K562 (cell line): Measurements from ENCODE around the gene LGI4. TPM values are rescaled to one million over a fixed set of nuclear protein-coding genes. Genes with fewer than 3 reads are reported as not detected.

Experiments
- CBFA2T3 ChIP-seq: fragments of 450-650 bp; IDR thresholded peaks from 2 replicates; pipeline ENCODE4 v1.6.1; 2017
- CCAR2 ChIP-seq: fragments of 200-400 bp; formaldehyde crosslinking; IDR thresholded peaks from 2 replicates; pipeline ENCODE4 v1.6.1; 2017; ENCODE audit warnings: mild to moderate bottlenecking, low read depth, low read length
- CEBPG ChIP-seq, 3 experiments: fragments of 200-800 bp in 1 of 3; sonication (Bioruptor generic) in 1 of 3; sonication (generic) in 1 of 3; formaldehyde crosslinking in 1 of 3; IDR thresholded peaks in 2 of 3; conservative IDR thresholded peaks in 1 of 3; 2 replicates each; pipeline versions ENCODE4 v1.6.1 to v1.8.0; 2016 to 2022; ENCODE audit warnings: missing compliant biosample characterization in 2 of 3, missing genetic modification characterization in 2 of 3, mild to moderate bottlenecking in 1 of 3, missing genetic modification reagents in 1 of 3
- CSDE1 ChIP-seq, 2 experiments: fragments of 450-650 bp; IDR thresholded peaks; 2 replicates each; pipeline ENCODE4 v1.6.1; 2016; ENCODE audit warnings: mild to moderate bottlenecking in 1 of 2
- FIP1L1 ChIP-seq: fragments of 200-400 bp; formaldehyde crosslinking; IDR thresholded peaks from 2 replicates; pipeline ENCODE4 v1.6.1; 2018; ENCODE audit warnings: mild to moderate bottlenecking, low read depth, low read length; ENCODE audit not compliant: poor library complexity, severe bottlenecking
- HMG20A ChIP-seq: fragments of 450-650 bp; formaldehyde crosslinking; conservative IDR thresholded peaks from 2 replicates; pipeline ENCODE4 v1.4.0; 2020; ENCODE audit warnings: mild to moderate bottlenecking, mixed read lengths
- JUNB ChIP-seq: fragments of 450-650 bp; formaldehyde crosslinking; conservative IDR thresholded peaks from 2 replicates; pipeline ENCODE4 v1.4.0; 2020; ENCODE audit warnings: mild to moderate bottlenecking
- MECOM ChIP-seq: fragments of 250-450 bp; sonication (Bioruptor Pico); IDR thresholded peaks from 2 replicates; pipeline ENCODE4 v1.8.0; 2022; ENCODE audit warnings: inconsistent platforms
- NR2C2 ChIP-seq, 2 experiments: fragments of 200-800 bp in 1 of 2; sonication (Bioruptor generic) in 1 of 2; sonication (generic) in 1 of 2; formaldehyde crosslinking in 1 of 2; IDR thresholded peaks; 2 replicates each; pipeline versions ENCODE4 v1.6.1 to v1.8.0; 2016 to 2022; ENCODE audit warnings: mild to moderate bottlenecking in 1 of 2, missing compliant biosample characterization in 1 of 2, missing genetic modification characterization in 1 of 2, missing genetic modification reagents in 1 of 2
- PHB ChIP-seq: fragments of 250-450 bp; sonication (Bioruptor Pico); IDR thresholded peaks from 2 replicates; pipeline ENCODE4 v1.5.0; 2021
- POLR2H ChIP-seq: IDR thresholded peaks from 2 replicates; pipeline ENCODE4 v1.6.1; 2016; ENCODE audit warnings: missing genetic modification characterization, low read depth, mild to moderate bottlenecking, control low read depth, missing compliant biosample characterization, moderate library complexity
- RBM15 ChIP-seq: fragments of 200-400 bp; formaldehyde crosslinking; IDR thresholded peaks from 2 replicates; pipeline ENCODE4 v1.6.1; 2018; ENCODE audit warnings: mild to moderate bottlenecking, low read length, moderate library complexity; ENCODE audit not compliant: insufficient read depth
- SLC30A9 ChIP-seq: fragments of 250-450 bp; sonication (Bioruptor Pico); IDR thresholded peaks from 2 replicates; pipeline ENCODE4 v1.8.0; 2022; ENCODE audit warnings: mild to moderate bottlenecking, moderate library complexity
- SNIP1 ChIP-seq: fragments of 450-650 bp; IDR thresholded peaks from 2 replicates; pipeline ENCODE4 v1.7.1; 2017; ENCODE audit warnings: low read depth, mild to moderate bottlenecking
- TRIM28 ChIP-seq: fragments of 450-650 bp; IDR thresholded peaks from 2 replicates; pipeline ENCODE4 v1.6.1; 2017
- ZNF23 ChIP-seq: fragments of 250-450 bp; sonication (Bioruptor Pico); IDR thresholded peaks from 2 replicates; pipeline ENCODE4 v1.4.0; 2020; ENCODE audit warnings: mild to moderate bottlenecking
- ZNF778 ChIP-seq: fragments of 450-650 bp; formaldehyde crosslinking; IDR thresholded peaks from 2 replicates; pipeline ENCODE4 v1.4.0; 2020; ENCODE audit warnings: mild to moderate bottlenecking, moderate library complexity
- polyA plus RNA-seq, 8 experiments: library from polyadenylated mRNA; depleted of rRNA in 4 of 8; stranded (reverse) in 5 of 8; unstranded in 3 of 8; fragments of >200 nt; fragmentation: Nextera tagmentation in 2 of 8; fragmentation: Illumina TruSeq in 1 of 8; extraction: Ambion mirVana in 2 of 8; extraction: Trizol in 1 of 8; gene quantifications; 2 replicates each; pipeline versions ENCODE4 v1.2.1 to v1.2.3, GENCODE V29; 2011 to 2014; ENCODE audit warnings: inconsistent platforms in 1 of 8, missing spikeins in 1 of 8
- total RNA-seq, 7 experiments: library from RNA; depleted of rRNA in 6 of 7; stranded (reverse); fragments of >200 nt in 6 of 7; fragmentation: Illumina TruSeq in 2 of 7; extraction: Trizol in 2 of 7; gene quantifications; 2 replicates each; pipeline versions ENCODE4 v1.2.1 to v1.2.3, GENCODE V29; 2011 to 2021; ENCODE audit warnings: low replicate concordance in 1 of 7
- TF ChIP-seq, protein P1 (sequence below): fragments of 250-450 bp; sonication (Bioruptor Pico); IDR thresholded peaks from 2 replicates; pipeline ENCODE4 v1.5.0; 2021; ENCODE audit warnings: mild to moderate bottlenecking, moderate library complexity
- TF ChIP-seq, protein P2 (sequence below): sonication (generic); formaldehyde crosslinking; IDR thresholded peaks from 2 replicates; pipeline ENCODE4 v1.8.0; 2023; ENCODE audit warnings: missing genetic modification reagents, mild to moderate bottlenecking, borderline replicate concordance

LGI4 gene
- total and polyA plus RNA-seq, 9 of the 15 experiments (the other 6 are each of a cell fraction or from before 2014, with no cell fraction given), result 0.14 to 0.30 (median 0.24) TPM; not detected in 4

DNA sequence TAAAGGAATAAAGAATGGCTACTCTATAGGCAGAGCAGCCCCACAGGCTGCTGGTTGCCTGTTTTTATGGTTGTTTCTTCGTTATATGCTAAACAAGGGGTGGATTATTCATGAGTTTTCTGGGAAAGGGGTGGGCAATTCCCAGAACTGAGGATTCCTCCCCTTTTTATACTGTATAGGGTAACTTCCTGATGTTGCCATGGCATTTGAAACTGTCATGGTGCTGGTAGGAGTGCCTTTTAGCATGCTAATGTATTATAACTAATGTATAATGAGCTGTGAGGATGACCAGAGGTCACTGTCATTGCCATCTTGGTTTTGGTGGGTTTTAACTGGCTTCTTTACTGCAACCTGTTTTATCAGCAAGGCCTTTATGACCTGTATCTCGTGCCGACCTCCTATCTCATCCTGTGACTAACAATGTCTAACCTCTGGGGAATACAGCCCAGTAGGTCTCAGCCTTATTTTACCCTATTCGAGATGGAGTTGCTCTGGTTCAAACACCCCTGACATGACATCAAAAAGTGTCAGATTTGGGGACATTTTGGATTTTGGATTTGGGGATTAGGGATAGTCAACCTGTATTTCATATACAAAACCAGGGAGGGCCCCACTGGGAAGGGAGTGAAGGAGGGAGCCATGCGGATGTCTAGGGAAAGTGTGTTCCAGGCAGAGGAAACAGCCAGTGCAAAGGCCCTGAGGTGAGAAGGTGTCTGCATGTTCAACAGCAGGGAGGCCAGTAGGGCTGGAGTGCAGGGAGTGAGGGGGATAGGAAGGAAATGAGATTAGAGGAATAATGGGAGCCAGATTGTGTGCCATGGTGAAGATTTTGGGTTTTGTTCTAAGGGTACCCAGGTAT, 30.6 kb upstream of the LGI4 start (continued):
- TF ChIP-seq TRIM28 (no peak), NR2C2 (CRISPR knock-in tag; IDR thresholded peaks at IDR 0.05) (no peak), NR2C2 (tag; IDR thresholded peaks at IDR 0.05) (peak; percentile 55; the same call in 1 of the 2 replicates), RBM15 (no peak), JUNB (CRISPR knock-in tag) (no peak), POLR2H (tag) (peak; percentile 39; the same call in 1 of the 2 replicates), CCAR2 (no peak), FIP1L1 (no peak), CSDE1 (IDR thresholded peaks at IDR 0.05) (no peak), PHB (CRISPR knock-in tag) (no peak), ZNF778 (no peak), ZNF23 (CRISPR knock-in tag) (no peak), CBFA2T3 (0 out of 2 replicates have a peak, but pooled peaks have one; percentile 29), SNIP1 (no peak), MECOM (CRISPR knock-in tag) (peak; percentile 94), SLC30A9 (CRISPR knock-in tag) (no peak), HMG20A (CRISPR knock-in tag) (peak; percentile 74; the same call in 1 of the 2 replicates), CEBPG (CRISPR knock-in tag; IDR thresholded peaks at IDR 0.05) (no peak), CEBPG (tag; conservative IDR thresholded peaks at IDR 0.05 in 1 of 2, IDR thresholded peaks at IDR 0.05 in 1 of 2) (no peak)
- TF ChIP-seq, protein P1, sequence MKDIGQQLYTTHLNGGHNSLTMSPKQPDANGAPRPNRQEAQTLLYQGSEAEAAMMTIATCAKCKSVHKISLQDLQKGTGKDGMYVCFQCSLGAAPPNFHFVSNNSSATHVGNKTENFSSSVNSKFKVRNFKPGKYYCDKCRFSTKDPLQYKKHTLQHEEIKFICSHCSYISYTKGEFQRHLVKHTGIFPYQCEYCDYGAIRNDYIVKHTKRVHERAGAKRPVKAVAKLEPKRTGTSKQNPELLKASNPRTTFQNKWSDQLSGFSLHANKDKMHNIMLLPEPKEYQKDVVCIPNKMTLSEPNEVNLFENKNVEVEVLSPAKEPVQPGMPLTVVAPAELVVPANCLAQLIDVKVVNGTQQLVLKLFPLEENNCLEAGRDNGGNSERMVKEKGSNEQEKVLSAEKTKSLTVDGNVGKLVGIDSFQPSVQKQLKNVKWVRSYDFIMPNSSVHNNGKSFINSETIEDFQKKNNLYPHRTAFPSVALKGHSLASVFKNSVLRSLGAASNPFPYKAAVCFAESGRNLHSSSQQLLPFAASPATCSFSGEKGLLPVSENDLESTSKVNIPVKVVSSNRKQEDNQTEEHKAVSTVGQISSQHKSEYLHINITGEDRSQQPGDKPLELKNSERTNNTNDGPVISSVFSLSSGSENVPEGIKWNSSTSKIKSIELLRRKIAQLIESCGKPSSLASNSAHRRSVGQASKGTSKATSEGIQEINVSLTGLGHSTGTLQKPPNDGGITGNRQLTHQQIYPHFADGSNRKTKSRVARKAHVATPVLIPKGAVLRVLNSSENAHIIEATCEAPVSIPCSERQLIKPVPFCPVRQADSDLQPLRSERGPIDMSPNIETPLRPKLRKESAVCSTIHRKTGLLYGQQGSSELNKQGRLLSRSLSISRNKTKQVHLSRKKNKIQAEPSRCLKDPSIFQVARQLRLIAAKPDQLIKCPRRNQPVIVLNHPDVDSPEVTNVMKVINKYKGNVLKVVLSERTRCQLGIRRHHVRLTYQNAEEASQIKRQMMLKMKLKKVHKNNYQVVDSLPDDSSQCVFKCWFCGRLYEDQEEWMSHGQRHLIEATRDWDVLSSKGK (CRISPR knock-in tag), result no peak
- TF ChIP-seq, protein P2, sequence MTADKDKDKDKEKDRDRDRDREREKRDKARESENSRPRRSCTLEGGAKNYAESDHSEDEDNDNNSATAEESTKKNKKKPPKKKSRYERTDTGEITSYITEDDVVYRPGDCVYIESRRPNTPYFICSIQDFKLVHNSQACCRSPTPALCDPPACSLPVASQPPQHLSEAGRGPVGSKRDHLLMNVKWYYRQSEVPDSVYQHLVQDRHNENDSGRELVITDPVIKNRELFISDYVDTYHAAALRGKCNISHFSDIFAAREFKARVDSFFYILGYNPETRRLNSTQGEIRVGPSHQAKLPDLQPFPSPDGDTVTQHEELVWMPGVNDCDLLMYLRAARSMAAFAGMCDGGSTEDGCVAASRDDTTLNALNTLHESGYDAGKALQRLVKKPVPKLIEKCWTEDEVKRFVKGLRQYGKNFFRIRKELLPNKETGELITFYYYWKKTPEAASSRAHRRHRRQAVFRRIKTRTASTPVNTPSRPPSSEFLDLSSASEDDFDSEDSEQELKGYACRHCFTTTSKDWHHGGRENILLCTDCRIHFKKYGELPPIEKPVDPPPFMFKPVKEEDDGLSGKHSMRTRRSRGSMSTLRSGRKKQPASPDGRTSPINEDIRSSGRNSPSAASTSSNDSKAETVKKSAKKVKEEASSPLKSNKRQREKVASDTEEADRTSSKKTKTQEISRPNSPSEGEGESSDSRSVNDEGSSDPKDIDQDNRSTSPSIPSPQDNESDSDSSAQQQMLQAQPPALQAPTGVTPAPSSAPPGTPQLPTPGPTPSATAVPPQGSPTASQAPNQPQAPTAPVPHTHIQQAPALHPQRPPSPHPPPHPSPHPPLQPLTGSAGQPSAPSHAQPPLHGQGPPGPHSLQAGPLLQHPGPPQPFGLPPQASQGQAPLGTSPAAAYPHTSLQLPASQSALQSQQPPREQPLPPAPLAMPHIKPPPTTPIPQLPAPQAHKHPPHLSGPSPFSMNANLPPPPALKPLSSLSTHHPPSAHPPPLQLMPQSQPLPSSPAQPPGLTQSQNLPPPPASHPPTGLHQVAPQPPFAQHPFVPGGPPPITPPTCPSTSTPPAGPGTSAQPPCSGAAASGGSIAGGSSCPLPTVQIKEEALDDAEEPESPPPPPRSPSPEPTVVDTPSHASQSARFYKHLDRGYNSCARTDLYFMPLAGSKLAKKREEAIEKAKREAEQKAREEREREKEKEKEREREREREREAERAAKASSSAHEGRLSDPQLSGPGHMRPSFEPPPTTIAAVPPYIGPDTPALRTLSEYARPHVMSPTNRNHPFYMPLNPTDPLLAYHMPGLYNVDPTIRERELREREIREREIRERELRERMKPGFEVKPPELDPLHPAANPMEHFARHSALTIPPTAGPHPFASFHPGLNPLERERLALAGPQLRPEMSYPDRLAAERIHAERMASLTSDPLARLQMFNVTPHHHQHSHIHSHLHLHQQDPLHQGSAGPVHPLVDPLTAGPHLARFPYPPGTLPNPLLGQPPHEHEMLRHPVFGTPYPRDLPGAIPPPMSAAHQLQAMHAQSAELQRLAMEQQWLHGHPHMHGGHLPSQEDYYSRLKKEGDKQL (CRISPR knock-in tag), result no peak
